ENCODE results near the gene SETX. TPM values are rescaled to one million over a fixed set of nuclear protein-coding genes. Genes with fewer than 3 reads are reported as not detected.
A peak's percentile ranks its signal among the peaks of the same experiment; 100 is the strongest.

Gene SETX
- total and polyA plus RNA-seq, 10 of the 15 experiments (the other 5 are each of a cell fraction or from before 2014, with no cell fraction given), result 15.8 to 75.7 (median 37.0) TPM

- no peak for TF ChIP-seq BCLAF1 (IDR thresholded peaks at IDR 0.05)
- TF ChIP-seq ZNF274 (IDR thresholded peaks at IDR 0.05; ENCODE audit: insufficient read depth, insufficient read length), result no peak
- no peak for TF ChIP-seq USF1 (IDR thresholded peaks at IDR 0.05; ENCODE audit: borderline replicate concordance, extremely low read length, insufficient read depth, low read depth, low read length)
- TF ChIP-seq MTA2 (IDR thresholded peaks at IDR 0.05; ENCODE audit: low read depth), result no peak
- TF ChIP-seq KDM1A (IDR thresholded peaks at IDR 0.05; ENCODE audit: borderline replicate concordance), result no peak
- no peak for TF ChIP-seq SUPT20H (IDR thresholded peaks at IDR 0.05; ENCODE audit: borderline replicate concordance, control insufficient read depth, low read depth, low read length)
- no peak for TF ChIP-seq ATF2 (IDR thresholded peaks at IDR 0.05; ENCODE audit: low read length)
- TF ChIP-seq NKRF (conservative IDR thresholded peaks at IDR 0.05), result peak; percentile 91
- TF ChIP-seq POLR2A (IDR thresholded peaks at IDR 0.05; ENCODE audit: low read depth, low read length), result peak; percentile 99
- no peak for TF ChIP-seq JUND (IDR thresholded peaks at IDR 0.05; ENCODE audit: low read depth, low read length)
- no peak for TF ChIP-seq PBX3 (IDR thresholded peaks at IDR 0.05; ENCODE audit: insufficient replicate concordance, low read depth, low read length)
- TF ChIP-seq RB1 (IDR thresholded peaks at IDR 0.05; ENCODE audit: borderline replicate concordance), result no peak; the same call in 1 of the 2 replicates
- no peak for TF ChIP-seq NBN (IDR thresholded peaks at IDR 0.05)
- no peak for TF ChIP-seq ZBTB33 (IDR thresholded peaks at IDR 0.05)
- TF ChIP-seq TCF7 (IDR thresholded peaks at IDR 0.05; ENCODE audit: borderline replicate concordance), result no peak
- no peak for TF ChIP-seq SUZ12 (IDR thresholded peaks at IDR 0.05; ENCODE audit: unreplicated experiment)
- no peak for TF ChIP-seq MYC (IDR thresholded peaks at IDR 0.05; ENCODE audit: insufficient read depth, insufficient read length, insufficient replicate concordance, low read length, severe bottlenecking)
- no peak for TF ChIP-seq CHD4 (IDR thresholded peaks at IDR 0.05)
Observed at GRCh38 chr9:132354637-132355355, at the start of gene SETX (continued).

Measured in GM12878 (cell line).